ENCODE results near the gene GRB7. TPM values are rescaled to one million over a fixed set of nuclear protein-coding genes. Genes with fewer than 3 reads are reported as not detected.

Gene GRB7
- total RNA-seq, 1 donor from 2014 or later: 25.0 TPM

DNA sequence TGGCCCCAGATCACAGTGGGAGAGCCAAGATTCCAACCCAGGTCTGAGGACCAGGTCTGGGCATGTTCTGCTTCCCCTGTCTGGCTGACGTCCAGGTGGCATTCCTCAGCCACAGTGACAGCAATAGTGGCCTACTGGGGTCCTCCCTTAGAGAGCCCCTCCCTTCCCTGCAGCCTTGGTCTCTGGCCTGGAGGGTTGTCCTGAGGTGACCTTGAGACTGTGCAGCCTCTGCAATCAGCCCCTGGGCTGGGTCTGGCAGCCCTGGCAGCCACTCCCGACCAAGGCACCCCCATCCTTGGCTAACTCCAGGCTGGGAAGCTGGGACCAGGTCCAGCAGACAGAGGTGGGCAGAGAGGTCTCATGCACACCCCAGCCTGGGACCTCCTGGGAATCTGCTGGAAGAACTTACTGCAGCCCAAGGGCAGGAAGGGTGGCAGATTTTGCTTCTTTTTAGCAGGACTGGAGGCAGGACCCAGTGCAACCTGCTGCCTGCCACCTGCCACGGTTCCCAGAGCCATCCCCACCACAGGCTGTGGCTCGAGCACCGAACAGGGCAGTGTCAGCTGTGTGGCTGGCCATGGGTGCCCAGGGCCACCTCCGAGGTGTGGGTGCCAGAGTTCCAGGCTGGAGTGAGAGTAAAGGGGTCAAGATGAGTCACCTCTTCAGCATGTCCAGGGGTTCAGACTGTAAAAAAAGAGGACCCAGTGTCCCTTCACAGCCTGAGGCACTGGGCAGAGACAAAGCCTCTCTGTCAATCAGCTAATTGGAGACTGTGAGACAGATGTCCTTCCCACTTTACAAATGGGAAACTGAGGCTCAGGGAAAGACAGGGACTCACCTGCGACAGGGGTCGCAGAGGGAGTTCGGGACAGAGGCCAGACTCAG, 12.6 kb downstream of the GRB7 start:
- no peak for ATAC-seq
- H3K9me3 ChIP-seq: no peaks in the 10 kb centered on the region
- H3K4me3 ChIP-seq: no peak overlapping the region
- H3K27ac ChIP-seq: no peak overlapping the region
- TF ChIP-seq, protein P1, sequence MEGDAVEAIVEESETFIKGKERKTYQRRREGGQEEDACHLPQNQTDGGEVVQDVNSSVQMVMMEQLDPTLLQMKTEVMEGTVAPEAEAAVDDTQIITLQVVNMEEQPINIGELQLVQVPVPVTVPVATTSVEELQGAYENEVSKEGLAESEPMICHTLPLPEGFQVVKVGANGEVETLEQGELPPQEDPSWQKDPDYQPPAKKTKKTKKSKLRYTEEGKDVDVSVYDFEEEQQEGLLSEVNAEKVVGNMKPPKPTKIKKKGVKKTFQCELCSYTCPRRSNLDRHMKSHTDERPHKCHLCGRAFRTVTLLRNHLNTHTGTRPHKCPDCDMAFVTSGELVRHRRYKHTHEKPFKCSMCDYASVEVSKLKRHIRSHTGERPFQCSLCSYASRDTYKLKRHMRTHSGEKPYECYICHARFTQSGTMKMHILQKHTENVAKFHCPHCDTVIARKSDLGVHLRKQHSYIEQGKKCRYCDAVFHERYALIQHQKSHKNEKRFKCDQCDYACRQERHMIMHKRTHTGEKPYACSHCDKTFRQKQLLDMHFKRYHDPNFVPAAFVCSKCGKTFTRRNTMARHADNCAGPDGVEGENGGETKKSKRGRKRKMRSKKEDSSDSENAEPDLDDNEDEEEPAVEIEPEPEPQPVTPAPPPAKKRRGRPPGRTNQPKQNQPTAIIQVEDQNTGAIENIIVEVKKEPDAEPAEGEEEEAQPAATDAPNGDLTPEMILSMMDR (IDR thresholded peaks at IDR 0.05): no peak
- H3K36me3 ChIP-seq: no peaks in the 10 kb centered on the region
- H3K27me3 ChIP-seq: no peaks in the 10 kb centered on the region
- peaks cover 13% of the 10 kb centered on the region for H3K4me1 ChIP-seq
- DNase-seq: no peak
- intact Hi-C loops (cut with DNase I): loop anchor here (10.0 kb wide), 1 partner anchor 126 kb away; the partner anchor contains the start of gene PPP1R1B

DNA sequence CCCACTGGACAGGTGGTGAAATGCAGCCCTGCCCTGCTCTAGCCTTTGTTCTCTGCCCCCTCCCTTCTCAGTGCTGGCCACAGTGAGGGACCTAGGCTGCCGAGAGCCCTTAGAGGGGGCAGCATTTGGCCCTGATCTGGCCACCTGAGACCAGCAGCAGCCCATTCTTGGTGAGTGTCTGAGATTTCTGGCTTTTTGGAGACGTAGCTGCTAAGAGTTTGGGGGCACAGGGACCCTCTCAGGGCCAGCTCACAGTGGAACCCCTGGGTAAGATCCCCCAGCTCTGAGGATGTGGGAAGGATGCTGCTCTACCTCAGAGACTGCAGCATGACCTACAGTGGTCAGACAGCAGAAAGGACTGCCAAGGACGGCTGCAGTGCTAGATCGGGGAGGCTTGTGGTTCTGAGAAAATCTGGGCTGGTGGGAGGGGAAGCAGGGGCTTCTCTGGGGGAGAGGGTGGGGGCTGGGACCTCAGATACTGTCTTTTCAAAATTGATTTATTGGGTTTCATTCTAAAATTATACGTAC, 13.3 kb downstream of the GRB7 start:
- no peaks in the 10 kb centered on the region for H3K36me3 ChIP-seq
- TF ChIP-seq, protein P1 (IDR thresholded peaks at IDR 0.05): no peak
- no peak overlapping the region for H3K27ac ChIP-seq
- no peaks in the 10 kb centered on the region for H3K27me3 ChIP-seq
- H3K4me1 ChIP-seq: peaks cover 13% of the 10 kb centered on the region
- intact Hi-C loops (cut with DNase I): loop anchor here (10.0 kb wide), 1 partner anchor 126 kb away; the partner anchor contains the start of gene PPP1R1B
- DNase-seq: no peak
- H3K4me3 ChIP-seq: no peak overlapping the region
- ATAC-seq: no peak
- no peaks in the 10 kb centered on the region for H3K9me3 ChIP-seq

DNA sequence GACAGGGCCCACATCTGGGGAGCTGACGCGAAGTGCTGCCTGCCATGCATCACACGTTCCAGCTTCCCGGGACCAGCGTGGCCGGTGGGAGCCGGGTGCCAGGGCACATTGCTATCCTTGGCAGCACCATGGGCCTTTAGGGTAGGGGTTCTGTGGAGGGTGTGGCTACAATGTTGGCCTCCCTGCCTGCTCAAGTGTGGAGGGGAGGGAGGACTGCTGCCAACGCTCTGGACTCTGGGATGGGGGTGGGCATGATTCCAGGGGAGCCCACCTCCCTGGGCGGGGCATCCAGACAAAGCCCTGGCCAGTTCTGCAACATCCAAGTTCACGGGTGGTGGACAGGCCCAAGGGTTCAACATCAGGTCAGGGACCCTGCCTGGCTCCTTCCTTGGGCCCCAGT, 13.9 kb downstream of the GRB7 start:
- H3K4me1 ChIP-seq: peaks cover 13% of the 10 kb centered on the region
- DNase-seq: no peak
- H3K36me3 ChIP-seq: no peaks in the 10 kb centered on the region
- no peak overlapping the region for H3K27ac ChIP-seq
- ATAC-seq: no peak
- intact Hi-C loops (cut with DNase I): loop anchor here (10.0 kb wide), 1 partner anchor 127 kb away; the partner anchor contains the start of gene PPP1R1B
- H3K9me3 ChIP-seq: no peaks in the 10 kb centered on the region
- TF ChIP-seq, protein P1 (IDR thresholded peaks at IDR 0.05): no peak
- H3K4me3 ChIP-seq: no peak overlapping the region
- no peaks in the 10 kb centered on the region for H3K27me3 ChIP-seq

DNA sequence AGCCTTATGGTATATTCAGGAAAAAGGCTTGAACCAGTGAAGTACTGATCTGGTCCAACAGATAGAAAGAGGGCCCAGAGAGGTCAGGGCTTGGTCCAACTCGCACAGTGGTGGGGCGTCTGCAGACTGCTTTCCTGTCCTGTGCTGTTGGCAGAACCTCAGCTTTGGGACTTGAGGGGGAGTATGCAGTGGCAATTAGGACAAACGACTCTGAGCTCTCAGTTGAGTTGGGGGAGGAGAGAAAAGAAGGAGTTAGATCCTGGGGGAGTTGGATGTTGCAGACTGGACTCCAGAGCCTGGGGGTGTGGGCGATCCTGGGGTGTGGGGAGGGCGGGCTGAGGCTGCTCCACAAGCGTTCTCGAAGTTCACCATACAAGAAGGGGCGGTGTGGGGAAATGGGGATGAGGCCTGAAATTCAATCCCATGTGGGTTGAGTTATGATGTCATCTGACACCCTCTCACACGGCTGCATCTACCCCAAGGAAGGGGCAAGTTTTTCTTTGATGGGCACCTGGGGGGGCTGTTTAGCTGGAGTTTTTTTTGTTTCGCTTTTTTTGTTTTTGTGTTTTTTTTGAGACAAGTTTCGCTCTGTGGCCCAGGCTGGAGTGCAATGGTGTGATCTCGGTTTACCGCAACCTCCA, 14.6 kb downstream of the GRB7 start:
- H3K27me3 ChIP-seq: no peaks in the 10 kb centered on the region
- H3K36me3 ChIP-seq: no peaks in the 10 kb centered on the region
- H3K4me1 ChIP-seq: peaks cover 13% of the 10 kb centered on the region
- no peak for DNase-seq
- TF ChIP-seq, protein P1 (IDR thresholded peaks at IDR 0.05): no peak
- intact Hi-C loops (cut with DNase I): loop anchor here (10.0 kb wide), 1 partner anchor 128 kb away; the partner anchor contains the start of gene PPP1R1B
- H3K27ac ChIP-seq: no peak overlapping the region
- no peak overlapping the region for H3K4me3 ChIP-seq
- ATAC-seq: no peak
- no peaks in the 10 kb centered on the region for H3K9me3 ChIP-seq

DNA sequence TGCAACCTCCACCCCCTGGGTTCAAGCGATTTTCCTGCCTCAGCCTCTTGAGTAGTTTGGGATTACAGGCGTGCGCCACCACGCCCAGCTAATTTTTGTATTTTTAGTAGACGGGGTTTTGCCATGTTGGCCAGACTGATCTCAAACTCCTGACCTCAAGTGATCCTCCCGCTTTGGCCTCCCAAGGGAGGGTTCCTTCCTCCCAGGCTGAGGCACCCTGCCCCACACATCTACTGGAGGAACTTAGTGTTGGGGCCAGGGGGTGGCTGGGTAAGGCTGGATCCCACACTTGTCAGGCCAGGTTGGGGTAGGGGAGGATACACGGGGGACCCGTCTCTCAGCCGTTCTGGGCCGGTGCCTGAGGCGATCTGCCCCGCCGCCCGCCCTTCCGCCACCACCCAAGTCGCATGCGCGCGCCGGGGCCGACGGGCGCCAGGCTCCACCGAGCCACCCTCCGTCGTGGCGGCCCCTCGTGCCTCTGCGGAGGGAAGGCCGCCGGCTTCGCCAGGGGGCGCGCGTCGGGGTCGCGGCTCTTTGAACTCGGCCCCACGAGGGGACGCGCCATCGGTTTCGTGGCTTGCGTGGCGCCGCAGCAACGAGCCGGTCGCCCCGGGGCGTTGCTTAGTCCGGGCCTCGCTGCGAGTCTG, 15.9 kb downstream of the GRB7 start:
- no peak for DNase-seq
- Histone ChIP-seq H3K4me1 (peaks cover 13% of the 10 kb centered on the region), H3K27me3 (no peaks in the 10 kb centered on the region), H3K4me3 (peak overlapping the region; percentile 64), H3K36me3 (no peaks in the 10 kb centered on the region), H3K9me3 (no peaks in the 10 kb centered on the region), H3K27ac (peak overlapping the region; percentile 98)
- peak; percentile 61 for ATAC-seq
- TF ChIP-seq, protein P1 (IDR thresholded peaks at IDR 0.05): no peak
- intact Hi-C loops (cut with DNase I): loop anchor here (10.0 kb wide), 1 partner anchor 129 kb away; the partner anchor contains the start of gene PPP1R1B
